Ascending aorta (tissue), 2 donors: ENCODE measurements around the gene CAMK2A. TPM values are rescaled to one million over a fixed set of nuclear protein-coding genes. Genes with fewer than 3 reads are reported as not detected.

ENCODE experiments used
- DNase-seq, 2 donors: peaks; one replicate each; pipeline ENCODE4 v3.0.0-alpha.2; 2019; ENCODE audit warnings: low spot score in 2 of 2
- H3K27ac ChIP-seq, 2 donors: fragments of 200-600 bp; sonication (generic); one replicate each; pipeline ENCODE4 v1.5.1; 2016 to 2017; ENCODE audit warnings: mild to moderate bottlenecking in 1 of 2
- H3K27me3 ChIP-seq: fragments of 200-600 bp; sonication (generic); one replicate; pipeline ENCODE4 v1.5.1; 2017
- H3K36me3 ChIP-seq, 2 donors: fragments of 200-600 bp; sonication (generic); one replicate each; pipeline ENCODE4 v1.5.1; 2016
- H3K4me1 ChIP-seq, 2 donors: fragments of 200-600 bp; sonication (generic); one replicate each; pipeline ENCODE4 v1.5.1; 2016 to 2017; ENCODE audit warnings: mild to moderate bottlenecking in 1 of 2
- H3K4me3 ChIP-seq, 2 donors: fragments of 200-600 bp; sonication (generic); one replicate each; pipeline ENCODE4 v1.5.1; 2016 to 2017; ENCODE audit warnings: mild to moderate bottlenecking in 1 of 2
- H3K9me3 ChIP-seq, 2 donors: fragments of 200-600 bp; sonication (generic); one replicate each; pipeline ENCODE4 v1.5.1; 2016
- CTCF ChIP-seq, 3 experiments: fragments of 200-600 bp in 2 of 3; fragments of 450-650 bp in 1 of 3; sonication (generic) in 2 of 3; IDR thresholded peaks; one replicate each; pipeline ENCODE4 v1.5.1; 2016 to 2019; ENCODE audit warnings: antibody characterized with exemption in 3 of 3, mild to moderate bottlenecking in 1 of 3, moderate library complexity in 1 of 3
- intact Hi-C: fragments of 100-400 bp; cut with DNase I; formaldehyde crosslinking; loops from one replicate; pipeline ENCODE4 v1.15.1; 2023
- total RNA-seq: library from RNA; depleted of rRNA; stranded (reverse); fragments of >200 nt; gene quantifications from one replicate; pipeline ENCODE4 v1.1.0, GENCODE V29; 2016

The CAMK2A gene
- total RNA-seq, 1 donor from 2014 or later = not detected

GRCh38 chr5:150295172-150295634 is 5.6 kb upstream of the CAMK2A start:
- Histone ChIP-seq H3K27me3 (no peaks in the 10 kb centered on the region), H3K27ac (no peak overlapping the region), H3K4me1 (no peaks in the 10 kb centered on the region), H3K9me3 (no peaks in the 10 kb centered on the region), H3K36me3 (no peaks in the 10 kb centered on the region), H3K4me3 (no peak overlapping the region)
- intact Hi-C loops = no loop called here
- DNase-seq = no peak
- TF ChIP-seq CTCF (IDR thresholded peaks at IDR 0.05) = no peak

GRCh38 chr5:150294551-150295071 is 5.0 kb upstream of the CAMK2A start:
- TF ChIP-seq CTCF (IDR thresholded peaks at IDR 0.05) = no peak
- intact Hi-C loops = no loop called here
- no peak overlapping the region for H3K4me3 ChIP-seq
- no peaks in the 10 kb centered on the region for H3K4me1 ChIP-seq
- DNase-seq = no peak
- H3K27ac ChIP-seq = no peak overlapping the region
- H3K27me3 ChIP-seq = no peaks in the 10 kb centered on the region
- H3K36me3 ChIP-seq = no peaks in the 10 kb centered on the region
- H3K9me3 ChIP-seq = no peaks in the 10 kb centered on the region

GRCh38 chr5:150293091-150293941 is 3.7 kb upstream of the CAMK2A start:
- intact Hi-C loops = no loop called here
- TF ChIP-seq CTCF (IDR thresholded peaks at IDR 0.05) = no peak
- no peak overlapping the region for H3K4me3 ChIP-seq
- H3K9me3 ChIP-seq = no peaks in the 10 kb centered on the region
- no peaks in the 10 kb centered on the region for H3K27me3 ChIP-seq
- H3K36me3 ChIP-seq = no peaks in the 10 kb centered on the region
- H3K27ac ChIP-seq = no peak overlapping the region
- no peak for DNase-seq
- H3K4me1 ChIP-seq = no peaks in the 10 kb centered on the region

- no peak for TF ChIP-seq CTCF (IDR thresholded peaks at IDR 0.05)
- intact Hi-C loops = no loop called here
- H3K27ac ChIP-seq = no peak overlapping the region
- DNase-seq = no peak
- no peaks in the 10 kb centered on the region for H3K4me1 ChIP-seq
- H3K27me3 ChIP-seq = no peaks in the 10 kb centered on the region
- H3K36me3 ChIP-seq = no peaks in the 10 kb centered on the region
- H3K4me3 ChIP-seq = no peak overlapping the region
- H3K9me3 ChIP-seq = no peaks in the 10 kb centered on the region
Observed at GRCh38 chr5:150291388-150292385, 2.1 kb upstream of the CAMK2A start.

GRCh38 chr5:150288791-150289190 is 782 bp downstream of the CAMK2A start:
- no peaks in the 10 kb centered on the region for H3K27me3 ChIP-seq
- no peak for TF ChIP-seq CTCF (IDR thresholded peaks at IDR 0.05)
- H3K4me1 ChIP-seq = no peaks in the 10 kb centered on the region
- intact Hi-C loops = no loop called here
- no peak overlapping the region for H3K4me3 ChIP-seq
- DNase-seq = no peak
- H3K9me3 ChIP-seq = no peaks in the 10 kb centered on the region
- no peaks in the 10 kb centered on the region for H3K36me3 ChIP-seq
- no peak overlapping the region for H3K27ac ChIP-seq
